Upper lobe of left lung (tissue), 4 donors: ENCODE data around the gene VMP1.

Experiments used
- EP300 ChIP-seq, 4 donors: sonication (generic); formaldehyde crosslinking; IDR thresholded peaks; one replicate each; pipeline ENCODE4 v1.5.1; 2017; ENCODE audit warnings: antibody characterized with exemption in 4 of 4, control low read depth in 2 of 4
- POLR2A ChIP-seq, 4 donors: fragments of 450-650 bp; IDR thresholded peaks; one replicate each; pipeline ENCODE4 v1.5.1; 2016 to 2017; ENCODE audit warnings: antibody characterized with exemption in 4 of 4, mild to moderate bottlenecking in 2 of 4
- POLR2AphosphoS5 ChIP-seq, 2 donors: sonication (generic); formaldehyde crosslinking; IDR thresholded peaks; one replicate each; pipeline ENCODE4 v1.5.1; 2017; ENCODE audit warnings: antibody characterized with exemption in 2 of 2
- TF ChIP-seq, protein P1 (sequence below), 6 experiments: fragments of 450-650 bp in 4 of 6; fragments of 200-600 bp in 2 of 6; sonication (generic) in 2 of 6; IDR thresholded peaks; one replicate each; pipeline ENCODE4 v1.5.1; 2016 to 2019; ENCODE audit warnings: antibody characterized with exemption in 6 of 6

- TF ChIP-seq, protein P1, sequence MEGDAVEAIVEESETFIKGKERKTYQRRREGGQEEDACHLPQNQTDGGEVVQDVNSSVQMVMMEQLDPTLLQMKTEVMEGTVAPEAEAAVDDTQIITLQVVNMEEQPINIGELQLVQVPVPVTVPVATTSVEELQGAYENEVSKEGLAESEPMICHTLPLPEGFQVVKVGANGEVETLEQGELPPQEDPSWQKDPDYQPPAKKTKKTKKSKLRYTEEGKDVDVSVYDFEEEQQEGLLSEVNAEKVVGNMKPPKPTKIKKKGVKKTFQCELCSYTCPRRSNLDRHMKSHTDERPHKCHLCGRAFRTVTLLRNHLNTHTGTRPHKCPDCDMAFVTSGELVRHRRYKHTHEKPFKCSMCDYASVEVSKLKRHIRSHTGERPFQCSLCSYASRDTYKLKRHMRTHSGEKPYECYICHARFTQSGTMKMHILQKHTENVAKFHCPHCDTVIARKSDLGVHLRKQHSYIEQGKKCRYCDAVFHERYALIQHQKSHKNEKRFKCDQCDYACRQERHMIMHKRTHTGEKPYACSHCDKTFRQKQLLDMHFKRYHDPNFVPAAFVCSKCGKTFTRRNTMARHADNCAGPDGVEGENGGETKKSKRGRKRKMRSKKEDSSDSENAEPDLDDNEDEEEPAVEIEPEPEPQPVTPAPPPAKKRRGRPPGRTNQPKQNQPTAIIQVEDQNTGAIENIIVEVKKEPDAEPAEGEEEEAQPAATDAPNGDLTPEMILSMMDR (IDR thresholded peaks at IDR 0.05) = no peak
- TF ChIP-seq POLR2AphosphoS5 (IDR thresholded peaks at IDR 0.05) = no peak
- TF ChIP-seq POLR2A (IDR thresholded peaks at IDR 0.05) = no peak
- TF ChIP-seq EP300 (IDR thresholded peaks at IDR 0.05) = no peak
Observed at GRCh38 chr17:59695945-59696681, 11.3 kb upstream of the VMP1 start.
